ENCODE data around the gene GARRE1.

DNA sequence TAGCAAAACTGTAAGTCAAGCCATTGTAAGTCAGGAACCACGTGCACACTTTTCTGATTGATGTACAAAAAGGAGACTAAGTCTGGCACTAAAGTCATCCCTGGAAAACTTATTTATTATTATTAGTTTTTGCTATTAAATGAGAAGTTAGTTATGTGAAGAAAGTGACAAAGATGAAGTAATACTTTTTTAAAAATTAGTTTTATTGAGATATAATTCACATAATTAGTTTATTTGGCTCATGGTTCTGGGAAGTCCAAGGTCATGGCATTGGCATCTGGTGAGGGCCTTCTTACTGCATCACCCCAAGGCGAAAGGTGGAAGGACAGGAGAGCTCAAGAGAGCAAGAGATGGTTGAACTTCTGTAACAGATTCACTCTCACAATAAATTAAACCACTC, 36.9 kb downstream of the GARRE1 start:
- TF ChIP-seq, protein P1, sequence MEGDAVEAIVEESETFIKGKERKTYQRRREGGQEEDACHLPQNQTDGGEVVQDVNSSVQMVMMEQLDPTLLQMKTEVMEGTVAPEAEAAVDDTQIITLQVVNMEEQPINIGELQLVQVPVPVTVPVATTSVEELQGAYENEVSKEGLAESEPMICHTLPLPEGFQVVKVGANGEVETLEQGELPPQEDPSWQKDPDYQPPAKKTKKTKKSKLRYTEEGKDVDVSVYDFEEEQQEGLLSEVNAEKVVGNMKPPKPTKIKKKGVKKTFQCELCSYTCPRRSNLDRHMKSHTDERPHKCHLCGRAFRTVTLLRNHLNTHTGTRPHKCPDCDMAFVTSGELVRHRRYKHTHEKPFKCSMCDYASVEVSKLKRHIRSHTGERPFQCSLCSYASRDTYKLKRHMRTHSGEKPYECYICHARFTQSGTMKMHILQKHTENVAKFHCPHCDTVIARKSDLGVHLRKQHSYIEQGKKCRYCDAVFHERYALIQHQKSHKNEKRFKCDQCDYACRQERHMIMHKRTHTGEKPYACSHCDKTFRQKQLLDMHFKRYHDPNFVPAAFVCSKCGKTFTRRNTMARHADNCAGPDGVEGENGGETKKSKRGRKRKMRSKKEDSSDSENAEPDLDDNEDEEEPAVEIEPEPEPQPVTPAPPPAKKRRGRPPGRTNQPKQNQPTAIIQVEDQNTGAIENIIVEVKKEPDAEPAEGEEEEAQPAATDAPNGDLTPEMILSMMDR (conservative IDR thresholded peaks at IDR 0.05; ENCODE audit: low read depth, low read length) = no peak
- TF ChIP-seq POLR2A (IDR thresholded peaks at IDR 0.05; ENCODE audit: low read depth, low read length) (no peak), CEBPB (IDR thresholded peaks at IDR 0.05; ENCODE audit: low read depth, low read length) (no peak), MXI1 (IDR thresholded peaks at IDR 0.05; ENCODE audit: borderline replicate concordance, low read depth, low read length) (no peak), SMC3 (IDR thresholded peaks at IDR 0.05; ENCODE audit: low read depth, low read length) (no peak), RAD21 (IDR thresholded peaks at IDR 0.05; ENCODE audit: low read length) (no peak), RCOR1 (IDR thresholded peaks at IDR 0.05; ENCODE audit: insufficient replicate concordance, low read length) (no peak), FOS (IDR thresholded peaks at IDR 0.05; ENCODE audit: low read depth, low read length) (no peak), MAZ (IDR thresholded peaks at IDR 0.05; ENCODE audit: borderline replicate concordance, low read depth, low read length) (no peak), RFX5 (IDR thresholded peaks at IDR 0.05; ENCODE audit: low read depth, low read length) (no peak), MAFK (IDR thresholded peaks at IDR 0.05; ENCODE audit: low read depth, low read length) (no peak), BHLHE40 (IDR thresholded peaks at IDR 0.05; ENCODE audit: low read depth, low read length) (no peak)
- TF ChIP-seq, protein P2, sequence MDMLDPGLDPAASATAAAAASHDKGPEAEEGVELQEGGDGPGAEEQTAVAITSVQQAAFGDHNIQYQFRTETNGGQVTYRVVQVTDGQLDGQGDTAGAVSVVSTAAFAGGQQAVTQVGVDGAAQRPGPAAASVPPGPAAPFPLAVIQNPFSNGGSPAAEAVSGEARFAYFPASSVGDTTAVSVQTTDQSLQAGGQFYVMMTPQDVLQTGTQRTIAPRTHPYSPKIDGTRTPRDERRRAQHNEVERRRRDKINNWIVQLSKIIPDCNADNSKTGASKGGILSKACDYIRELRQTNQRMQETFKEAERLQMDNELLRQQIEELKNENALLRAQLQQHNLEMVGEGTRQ (IDR thresholded peaks at IDR 0.05; ENCODE audit: low read depth, low read length) = no peak
- TF ChIP-seq, protein P3, sequence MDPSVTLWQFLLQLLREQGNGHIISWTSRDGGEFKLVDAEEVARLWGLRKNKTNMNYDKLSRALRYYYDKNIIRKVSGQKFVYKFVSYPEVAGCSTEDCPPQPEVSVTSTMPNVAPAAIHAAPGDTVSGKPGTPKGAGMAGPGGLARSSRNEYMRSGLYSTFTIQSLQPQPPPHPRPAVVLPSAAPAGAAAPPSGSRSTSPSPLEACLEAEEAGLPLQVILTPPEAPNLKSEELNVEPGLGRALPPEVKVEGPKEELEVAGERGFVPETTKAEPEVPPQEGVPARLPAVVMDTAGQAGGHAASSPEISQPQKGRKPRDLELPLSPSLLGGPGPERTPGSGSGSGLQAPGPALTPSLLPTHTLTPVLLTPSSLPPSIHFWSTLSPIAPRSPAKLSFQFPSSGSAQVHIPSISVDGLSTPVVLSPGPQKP (IDR thresholded peaks at IDR 0.05; ENCODE audit: borderline replicate concordance, low read depth, low read length) = no peak

All from IMR-90 (cell line).